GM21390 (cell line): ENCODE measurements around the gene CSNK1G1.
"Not testable (repeated sequence)": the region's sequence is repeated elsewhere in the genome, so short reads cannot be mapped to it uniquely, and the experiment has no call there.

ENCODE experiments used
- ATAC-seq: cut with Tn5 transposase; IDR thresholded peaks from one replicate; pipeline ENCODE4 v1.9.1; 2021; ENCODE audit not compliant: unreplicated experiment

CSNK1G1 gene

DNA sequence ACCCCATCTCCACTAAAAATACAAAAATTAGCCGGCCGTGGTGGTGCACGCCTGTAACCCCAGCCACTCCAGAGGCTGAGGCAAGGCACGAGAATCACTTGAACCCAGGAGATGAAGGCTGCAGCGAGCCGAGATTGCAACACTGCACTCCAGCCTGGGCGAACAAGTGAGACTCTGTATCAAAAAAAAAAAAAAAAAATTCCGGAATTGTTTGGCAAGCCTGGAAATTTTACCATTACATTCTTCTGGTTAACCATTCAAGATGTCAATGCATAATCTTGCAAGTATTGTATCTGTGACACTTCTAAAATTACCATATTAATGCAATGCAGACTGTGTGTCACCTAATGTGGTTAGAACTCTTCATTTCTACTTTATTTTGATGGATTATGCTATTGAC, 67.0 kb downstream of the CSNK1G1 start:
- ATAC-seq: no peak

DNA sequence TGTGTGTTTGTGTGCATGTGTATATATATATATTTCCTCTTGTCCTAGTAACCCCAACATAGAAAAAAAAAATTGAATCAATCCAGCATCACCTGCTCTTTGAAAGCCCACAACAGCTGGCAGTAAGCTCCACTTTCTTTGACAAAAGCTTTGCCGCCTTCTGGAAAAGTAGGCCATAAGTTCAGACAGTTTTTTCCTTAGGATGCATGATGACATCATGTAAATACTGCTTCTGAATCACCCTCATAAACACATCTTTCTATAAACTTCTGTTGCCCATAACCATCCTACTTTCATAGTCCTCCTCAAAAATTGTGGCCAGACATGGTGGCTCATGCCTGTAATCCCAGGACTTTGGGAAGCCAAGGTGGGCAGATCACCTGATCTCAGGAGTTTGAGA, 67.4 kb downstream of the CSNK1G1 start:
- ATAC-seq: no peak

DNA sequence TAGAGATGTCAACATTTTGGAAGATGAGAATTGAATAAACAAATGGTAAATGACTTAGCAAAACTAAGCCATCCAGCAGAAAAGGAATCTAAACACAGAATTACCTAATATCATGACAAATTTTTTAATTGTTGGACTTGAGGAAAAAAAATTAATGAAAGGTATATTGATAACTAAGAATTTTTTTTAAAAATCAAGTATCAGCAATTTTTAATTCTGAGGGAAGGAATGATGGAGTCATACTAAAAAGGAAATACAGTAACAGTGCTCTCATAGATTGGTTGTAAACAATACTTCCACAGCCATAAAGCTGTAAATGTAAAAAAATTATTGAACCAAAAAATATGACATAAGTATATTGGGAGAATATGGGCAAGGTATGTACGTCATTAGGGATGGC, 68.0 kb downstream of the CSNK1G1 start:
- no peak for ATAC-seq

DNA sequence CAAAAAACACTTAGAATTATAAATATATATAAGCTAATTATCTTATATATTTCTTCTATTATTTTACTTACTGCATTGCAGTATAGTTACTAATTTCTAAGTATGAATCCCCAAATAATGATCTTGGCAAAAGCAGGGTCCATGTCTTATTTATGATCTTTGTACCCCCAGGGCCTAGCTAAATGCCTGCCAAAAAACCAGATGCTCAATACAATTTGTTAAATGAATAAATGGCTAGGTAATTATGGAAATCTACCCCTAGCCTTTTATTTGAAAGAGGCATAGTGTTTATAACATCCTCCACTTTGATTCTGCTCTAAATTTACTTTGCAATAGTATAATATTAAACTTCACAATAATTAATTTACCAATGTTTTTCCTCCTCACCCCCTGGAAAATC, 69.5 kb downstream of the CSNK1G1 start:
- ATAC-seq: no peak

- ATAC-seq: no peak
These were observed 70.1 kb downstream of the CSNK1G1 start for GRCh38 chr15:64285871-64286270.

DNA sequence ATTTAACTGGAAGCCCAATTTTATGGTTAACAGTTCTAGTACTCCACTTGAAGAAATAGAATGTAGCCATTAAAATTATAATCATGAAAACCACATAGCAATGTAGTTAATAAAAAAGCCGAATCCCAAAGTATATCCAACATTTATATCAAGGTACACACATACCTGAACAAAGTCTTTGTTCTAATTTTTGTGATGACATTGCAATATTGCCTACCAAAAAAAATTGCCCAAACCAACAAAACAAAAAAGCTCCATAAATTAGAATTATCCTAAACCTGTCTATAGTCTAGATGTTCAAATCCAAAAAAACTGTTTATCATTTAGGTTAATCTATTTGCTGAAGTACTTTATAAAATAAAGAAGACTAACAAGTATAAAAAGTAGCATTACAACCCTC, 70.8 kb downstream of the CSNK1G1 start:
- ATAC-seq: no peak

DNA sequence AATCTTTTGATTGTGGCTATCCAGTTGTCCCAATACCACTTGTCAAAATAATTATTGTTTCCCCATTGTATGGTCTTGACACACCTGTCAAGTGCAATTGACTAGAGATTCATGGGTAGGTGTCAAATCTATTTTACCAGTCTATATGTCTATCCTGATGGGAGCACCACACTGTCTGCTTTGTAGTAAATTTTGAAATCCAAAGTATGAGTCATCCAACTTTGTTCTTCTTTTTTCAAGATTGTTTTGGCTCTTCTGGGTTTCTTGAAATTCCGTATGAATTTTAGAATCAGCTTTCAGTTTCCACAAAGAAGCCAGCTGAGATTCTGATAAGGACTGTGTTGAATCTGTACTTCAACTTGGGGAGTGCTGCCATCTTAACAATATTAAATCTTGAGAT, 71.9 kb downstream of the CSNK1G1 start:
- ATAC-seq: no peak

DNA sequence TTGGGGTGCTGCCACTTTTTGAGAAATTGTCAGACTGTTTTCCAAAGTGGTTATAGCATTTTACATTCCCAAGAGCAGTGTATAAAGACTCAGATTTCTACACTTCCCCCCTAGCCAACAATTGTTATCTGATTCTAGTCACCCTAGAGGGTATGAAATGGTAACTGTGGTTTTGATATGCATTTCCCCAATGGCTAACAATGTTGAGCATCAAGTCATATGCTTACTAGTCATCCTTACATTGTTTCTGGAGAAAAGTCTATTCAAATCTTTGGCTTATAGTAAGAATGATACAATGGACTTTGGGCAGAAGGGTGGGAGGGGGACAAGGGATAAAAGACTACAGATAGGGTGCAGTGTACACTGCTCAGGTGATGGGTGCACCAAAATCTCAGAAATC, 73.3 kb downstream of the CSNK1G1 start:
- ATAC-seq: no peak

DNA sequence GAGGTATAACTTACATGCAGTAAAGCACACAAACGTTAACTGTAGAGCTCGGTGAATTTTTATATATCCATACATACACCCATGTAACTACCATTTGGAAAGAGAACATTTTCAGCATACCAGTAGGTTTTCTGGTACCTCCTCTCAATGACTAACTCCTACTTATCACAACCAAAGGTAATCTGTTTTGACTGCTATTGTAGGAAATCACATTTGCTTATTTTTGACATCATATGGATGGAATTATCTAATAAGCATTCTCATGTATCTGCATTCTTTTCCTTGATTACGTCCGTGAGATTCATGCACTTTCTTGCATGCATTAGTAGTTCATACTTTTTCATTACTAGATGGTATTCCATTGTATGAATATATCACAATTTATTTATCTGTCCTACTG, 76.8 kb downstream of the CSNK1G1 start:
- ATAC-seq: no peak

DNA sequence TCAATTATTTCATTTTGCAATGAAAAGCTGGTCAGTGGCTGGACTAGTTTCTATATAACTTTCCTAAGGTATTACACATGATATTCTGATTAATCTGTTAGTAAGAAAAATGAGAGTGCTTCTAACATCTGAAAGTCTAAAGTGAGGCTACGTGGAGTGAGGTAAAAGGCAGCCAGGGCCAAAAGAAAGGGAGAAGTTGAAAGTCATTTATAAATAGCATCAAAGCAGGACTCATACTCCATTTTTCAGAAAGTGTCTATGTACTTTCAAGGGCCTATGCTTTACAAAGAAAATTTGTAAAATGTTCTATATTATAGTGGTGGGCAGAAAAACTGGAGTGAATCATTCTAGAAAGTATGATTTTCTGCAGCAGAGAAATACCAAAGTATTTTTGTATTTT, 80.0 kb downstream of the CSNK1G1 start:
- ATAC-seq: no peak

- no peak for ATAC-seq
These were observed 81.5 kb downstream of the CSNK1G1 start for GRCh38 chr15:64274341-64274950.

GRCh38 chr15:64267331-64267973, 88.5 kb downstream of the CSNK1G1 start:
- ATAC-seq: no peak

DNA sequence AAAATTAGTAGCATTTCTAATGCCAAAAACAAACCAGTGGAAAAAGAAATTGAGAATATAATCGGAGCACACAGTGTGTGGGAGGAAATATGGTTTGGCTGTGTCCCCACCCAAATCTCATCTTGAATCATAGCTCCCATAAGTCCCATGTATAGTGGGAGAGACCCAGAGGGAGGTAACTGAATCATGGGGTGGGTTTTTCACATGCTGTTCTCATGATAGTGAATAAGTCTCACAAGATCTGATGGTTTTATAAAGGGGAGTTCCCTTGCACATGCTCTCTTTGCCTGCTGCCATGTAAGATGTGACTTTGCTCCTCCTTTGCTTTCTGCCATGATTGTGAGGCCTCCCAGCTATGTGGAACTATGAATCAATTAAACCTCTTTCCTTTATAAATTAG, 90.8 kb downstream of the CSNK1G1 start:
- ATAC-seq: not testable (repeated sequence)

- ATAC-seq: no peak
These were observed 91.5 kb downstream of the CSNK1G1 start for GRCh38 chr15:64264502-64264901.

DNA sequence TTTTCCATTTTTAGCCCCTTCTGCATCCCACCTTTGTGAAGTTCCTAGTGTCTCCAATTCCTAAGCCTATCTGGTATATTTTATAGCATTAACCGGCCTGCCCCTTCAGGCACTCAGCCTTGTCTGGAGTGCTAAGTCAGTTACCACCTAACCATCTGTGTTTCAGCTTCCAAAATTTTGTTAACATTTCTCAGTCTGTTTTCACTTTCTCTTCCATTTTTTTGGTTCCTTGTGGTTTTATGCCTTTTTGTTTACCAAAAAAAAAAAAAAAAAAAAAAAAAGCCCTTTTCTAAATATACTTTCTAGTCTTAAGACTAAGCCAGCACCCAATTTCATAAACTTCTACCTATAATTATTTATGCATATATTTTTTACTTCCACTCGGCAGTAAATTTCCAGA, 92.4 kb downstream of the CSNK1G1 start:
- no peak for ATAC-seq

GRCh38 chr15:64256051-64256450, 99.9 kb downstream of the CSNK1G1 start:
- ATAC-seq: no peak

GRCh38 chr15:64251658-64252057, 104.3 kb downstream of the CSNK1G1 start:
- ATAC-seq: no peak

DNA sequence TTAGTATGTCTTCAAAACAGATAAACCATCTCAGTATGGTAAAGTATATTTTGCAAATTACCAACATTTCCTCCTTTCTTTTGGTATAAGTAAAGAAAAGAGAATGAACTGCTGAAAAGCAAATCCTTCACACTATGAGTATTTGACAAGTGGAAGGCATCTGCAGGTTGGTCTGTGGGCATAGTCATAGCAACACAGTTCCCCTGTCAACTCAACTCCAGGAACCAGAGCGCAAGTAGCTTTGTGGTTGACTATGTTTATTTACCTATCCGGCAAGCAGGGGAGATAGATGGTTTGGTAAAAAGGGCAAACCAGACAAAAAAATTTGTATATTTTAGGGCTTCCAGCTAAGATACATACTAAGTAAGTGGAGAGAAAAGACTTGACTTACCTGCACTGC, 104.9 kb downstream of the CSNK1G1 start:
- no peak for ATAC-seq

DNA sequence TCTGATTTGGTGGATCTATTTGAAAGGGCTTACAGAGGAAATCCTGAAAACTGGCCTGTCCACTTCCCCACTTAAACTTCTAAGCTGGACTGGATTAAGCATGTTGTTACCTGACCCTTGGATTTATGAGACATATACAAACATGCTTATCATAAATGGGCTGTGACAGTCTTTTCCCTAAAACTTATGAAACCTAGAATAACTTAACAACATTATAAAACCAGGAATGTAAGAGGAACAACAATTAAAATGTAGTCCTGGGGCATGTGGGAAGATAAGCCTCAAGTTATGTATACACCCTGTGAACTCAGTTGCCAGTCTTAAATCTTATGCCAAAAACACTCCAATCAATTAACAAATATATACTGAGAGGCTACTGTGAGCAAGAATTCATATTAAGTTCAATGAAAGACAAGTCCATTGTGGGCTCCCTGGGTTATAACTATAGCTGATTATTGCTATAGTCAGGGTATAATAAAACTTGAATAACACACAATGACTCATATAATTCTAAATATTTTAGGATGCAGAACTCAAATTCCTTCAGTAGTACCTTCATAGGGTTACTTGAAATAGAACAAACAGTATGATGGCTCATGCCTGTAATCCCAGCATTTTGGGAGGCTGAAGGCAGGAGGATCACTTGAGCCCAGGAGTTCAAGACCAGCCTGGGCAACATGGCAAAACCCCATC, 105.9 kb downstream of the CSNK1G1 start:
- no peak for ATAC-seq

DNA sequence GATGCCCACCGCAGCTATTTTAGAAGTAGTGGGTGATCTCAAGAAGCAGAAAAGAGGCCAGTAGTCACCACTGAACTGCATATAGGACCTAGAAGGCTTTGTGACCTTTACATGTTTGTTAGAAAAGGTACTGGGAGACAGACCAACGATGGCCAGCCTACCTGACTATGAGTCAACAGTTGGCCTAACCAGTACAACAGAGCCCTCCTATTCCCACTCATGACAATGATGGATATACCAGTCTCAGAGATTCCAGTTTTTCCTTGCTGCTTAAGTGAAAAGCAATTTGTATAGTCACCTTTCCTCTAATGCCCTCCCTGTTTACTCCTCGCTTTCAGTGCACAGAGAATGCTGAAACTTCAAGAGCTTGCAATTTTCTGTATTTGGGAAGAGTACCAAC, 106.6 kb downstream of the CSNK1G1 start:
- ATAC-seq: no peak

DNA sequence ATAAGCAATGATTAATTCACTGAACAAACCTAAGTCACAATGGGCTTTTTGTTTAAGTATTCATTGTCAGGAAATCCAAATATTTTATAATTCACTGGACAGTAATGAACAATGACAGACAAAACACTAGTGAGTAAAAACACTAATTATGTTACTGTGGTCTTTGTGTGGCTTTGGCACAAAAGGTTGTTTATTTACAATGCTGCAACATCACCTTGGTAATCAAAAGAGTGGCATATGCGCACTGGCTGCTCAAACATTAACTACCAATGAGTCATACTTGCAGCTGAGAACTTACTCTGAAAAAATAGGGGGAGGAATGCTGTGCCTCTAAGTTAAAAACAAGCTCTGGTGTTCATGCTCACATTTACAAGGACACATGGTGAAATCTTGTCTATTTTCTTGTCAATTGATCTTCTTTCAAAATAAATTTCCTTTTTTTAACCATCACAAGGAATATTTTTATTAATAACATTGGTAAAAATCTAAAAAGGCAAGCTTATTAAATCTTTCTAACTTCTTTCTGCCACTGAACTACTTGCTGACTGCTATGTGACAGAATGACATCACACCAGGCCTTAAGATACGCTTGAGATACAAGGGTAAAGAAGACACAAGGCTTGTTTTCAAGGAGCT, 107.9 kb downstream of the CSNK1G1 start:
- peak; percentile 52 for ATAC-seq

DNA sequence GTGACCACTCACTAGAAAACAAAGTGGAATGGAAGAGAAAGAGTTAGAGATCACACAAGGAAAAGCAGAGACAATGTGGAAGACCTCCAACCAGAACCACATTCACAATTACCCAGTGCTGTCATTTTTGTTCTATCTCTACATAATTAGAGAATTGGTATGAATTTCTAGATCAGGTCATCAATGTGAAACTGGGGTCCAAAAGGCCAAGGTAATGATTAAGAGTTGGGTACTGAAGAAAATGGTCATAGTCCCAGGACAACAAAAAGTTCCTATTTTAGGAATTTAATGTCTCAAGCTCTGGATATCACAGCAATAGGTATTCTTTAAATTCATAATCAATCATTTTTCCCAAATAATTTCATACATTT, 108.5 kb downstream of the CSNK1G1 start:
- ATAC-seq: no peak
